ENCODE results near the gene SLAMF7.

The SLAMF7 gene

GRCh38 chr1:160798439-160798838 is 59.4 kb downstream of the SLAMF7 start:
- Mint-ChIP-seq H3K9me3 (peaks cover 2% of the 10 kb centered on the region), H3K27ac (peak overlapping the region; percentile 99), H3K27me3 (no peaks in the 10 kb centered on the region), H3K36me3 (peaks cover 55% of the 10 kb centered on the region), H3K4me1 (peaks cover 77% of the 10 kb centered on the region), H3K4me3 (peak overlapping the region; percentile 96)
- CTCF ChIA-PET: interaction anchor here (0.9 to 7.0 kb wide), 16 partner anchors 9 to 155 kb away, joined by 3 to 50 read pairs (median 4); partner anchors contain the start of genes ITLN1 and ITLN2
- no peak for DNase-seq

GRCh38 chr1:160799641-160800040 is 60.6 kb downstream of the SLAMF7 start:
- Mint-ChIP-seq H3K4me3 (peak overlapping the region; percentile 96), H3K9me3 (peaks cover 8% of the 10 kb centered on the region), H3K27me3 (no peaks in the 10 kb centered on the region), H3K27ac (peak overlapping the region; percentile 99), H3K4me1 (peaks cover 76% of the 10 kb centered on the region), H3K36me3 (peaks cover 64% of the 10 kb centered on the region)
- DNase-seq: no peak
- CTCF ChIA-PET: interaction anchor here (0.6 to 7.0 kb wide), 13 partner anchors 12 to 352 kb away, joined by 3 to 50 read pairs (median 4); partner anchors contain the start of genes ITLN1 and ITLN2

DNA sequence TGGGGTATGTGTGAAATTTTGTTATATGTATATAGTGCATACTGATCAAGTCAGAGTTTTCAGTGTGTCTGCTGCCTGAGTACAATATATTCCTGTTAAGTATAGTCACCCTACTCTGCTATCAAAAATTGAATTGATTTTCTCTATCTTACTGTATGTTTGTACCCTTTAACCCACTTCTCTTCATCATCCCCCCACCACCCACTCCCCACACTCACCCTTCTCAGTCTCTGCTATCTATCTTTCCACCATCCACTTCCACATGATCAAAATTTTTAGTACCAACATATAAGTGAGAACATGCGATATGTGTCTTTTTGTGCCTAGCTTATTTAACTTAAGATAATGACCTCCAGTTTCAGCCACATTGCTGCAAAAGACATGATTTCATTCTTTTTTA is 61.1 kb downstream of the SLAMF7 start:
- peaks cover 10% of the 10 kb centered on the region for H3K9me3 Mint-ChIP-seq
- peaks cover 71% of the 10 kb centered on the region for H3K4me1 Mint-ChIP-seq
- CTCF ChIA-PET: interaction anchor here (0.6 to 7.0 kb wide), 11 partner anchors 12 to 351 kb away, joined by 3 to 50 read pairs (median 4); partner anchors contain the start of gene ITLN2
- H3K4me3 Mint-ChIP-seq: peak overlapping the region; percentile 96
- no peak for DNase-seq
- H3K27me3 Mint-ChIP-seq: no peaks in the 10 kb centered on the region
- peaks cover 68% of the 10 kb centered on the region for H3K36me3 Mint-ChIP-seq
- H3K27ac Mint-ChIP-seq: peak overlapping the region; percentile 99

DNA sequence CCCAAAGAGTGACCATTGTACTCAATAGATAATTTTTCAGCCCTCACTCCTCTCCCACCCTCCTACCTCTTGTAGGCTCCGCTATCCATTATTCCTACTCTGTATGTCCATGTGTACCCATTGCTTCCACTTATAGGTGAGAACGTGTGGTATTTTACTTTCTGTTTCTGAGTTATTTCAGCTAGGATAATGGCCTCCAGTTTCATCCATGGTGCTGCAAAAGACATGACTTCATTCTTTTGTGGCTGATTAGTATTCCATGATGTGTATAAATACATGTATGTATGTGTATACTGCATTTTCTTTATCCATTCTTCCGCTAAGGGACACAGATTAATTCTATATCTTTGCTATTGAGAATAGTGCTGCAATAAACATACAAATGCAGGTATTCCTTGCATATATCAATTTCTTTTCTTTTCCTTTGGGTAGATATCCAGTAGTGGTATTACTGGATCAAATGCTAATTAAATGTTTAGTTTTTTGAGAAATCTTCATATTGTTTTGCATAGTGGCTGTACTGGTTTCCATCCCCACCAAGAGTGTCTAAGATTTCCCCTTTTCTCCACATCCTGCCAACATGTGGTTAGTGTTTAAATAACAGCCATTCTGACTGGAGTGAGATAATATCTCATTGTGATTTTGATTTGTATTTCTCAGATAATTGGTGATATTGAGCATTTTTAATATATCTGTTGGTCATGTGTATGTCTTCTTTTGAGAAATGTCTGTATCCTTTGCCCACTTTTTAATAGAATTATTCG is 61.8 kb downstream of the SLAMF7 start:
- CTCF ChIA-PET: interaction anchor here (1.3 to 7.0 kb wide), 5 partner anchors 20 to 150 kb away, joined by 3 to 50 read pairs (median 5); no protein-coding TSS in a partner anchor
- H3K4me1 Mint-ChIP-seq: peaks cover 67% of the 10 kb centered on the region
- peaks cover 72% of the 10 kb centered on the region for H3K36me3 Mint-ChIP-seq

DNA sequence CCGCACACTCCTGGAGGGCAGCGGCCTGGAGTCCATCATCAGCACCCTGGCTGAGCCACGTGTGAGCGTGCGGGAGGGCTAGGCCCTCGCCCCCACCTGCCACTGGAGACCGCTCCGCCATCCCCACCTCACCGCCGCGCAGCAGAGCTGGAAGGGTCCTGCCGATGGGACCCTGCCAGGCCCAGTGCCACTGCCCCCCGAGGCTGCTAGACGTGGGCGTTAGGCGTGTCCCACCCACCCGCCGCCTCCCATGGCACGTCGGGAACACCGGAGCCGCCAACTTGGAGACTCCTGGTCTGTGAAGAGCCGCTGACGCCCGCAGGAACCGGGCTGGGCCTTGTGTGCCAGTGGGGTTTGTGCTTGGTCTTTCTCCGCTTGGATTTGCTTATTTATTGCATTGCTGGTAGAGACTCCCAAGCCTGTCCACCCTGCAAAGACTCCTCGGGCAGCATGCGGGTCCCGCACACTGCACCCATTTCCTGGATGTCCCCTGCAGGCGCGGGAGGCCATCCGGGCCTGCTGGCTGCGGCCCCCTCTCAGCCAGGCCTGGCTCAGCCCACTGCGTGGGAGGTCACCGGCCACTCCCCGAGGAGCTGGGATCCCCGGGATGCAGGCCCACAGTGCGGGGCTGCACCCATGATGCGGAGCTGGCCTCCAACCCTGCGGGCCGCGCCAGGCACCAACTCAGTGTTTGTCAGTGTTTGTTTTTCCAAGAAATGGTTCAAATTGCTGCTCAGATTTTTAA is 63.0 kb downstream of the SLAMF7 start:
- H3K36me3 Mint-ChIP-seq: peaks cover 79% of the 10 kb centered on the region
- peaks cover 71% of the 10 kb centered on the region for H3K4me1 Mint-ChIP-seq
- CTCF ChIA-PET: interaction anchor here (2.2 kb wide), 1 partner anchor 25 kb away, joined by 7 read pairs; no protein-coding TSS in a partner anchor
- H3K27me3 Mint-ChIP-seq: no peaks in the 10 kb centered on the region
- no peak for DNase-seq
- H3K4me3 Mint-ChIP-seq: no peak overlapping the region
- peaks cover 21% of the 10 kb centered on the region for H3K9me3 Mint-ChIP-seq
- no peak overlapping the region for H3K27ac Mint-ChIP-seq

More for the DNA sequence above, 61.8 kb downstream of the SLAMF7 start:
- peak overlapping the region; percentile 96 for H3K4me3 Mint-ChIP-seq
- H3K27me3 Mint-ChIP-seq: no peaks in the 10 kb centered on the region
- H3K27ac Mint-ChIP-seq: peak overlapping the region; percentile 88
- DNase-seq: no peak
- peaks cover 13% of the 10 kb centered on the region for H3K9me3 Mint-ChIP-seq
